ENCODE measurements around the gene WBP1L.
"Not testable (repeated sequence)": the region's sequence is repeated elsewhere in the genome, so short reads cannot be mapped to it uniquely, and the experiment has no call there.

WBP1L gene

DNA sequence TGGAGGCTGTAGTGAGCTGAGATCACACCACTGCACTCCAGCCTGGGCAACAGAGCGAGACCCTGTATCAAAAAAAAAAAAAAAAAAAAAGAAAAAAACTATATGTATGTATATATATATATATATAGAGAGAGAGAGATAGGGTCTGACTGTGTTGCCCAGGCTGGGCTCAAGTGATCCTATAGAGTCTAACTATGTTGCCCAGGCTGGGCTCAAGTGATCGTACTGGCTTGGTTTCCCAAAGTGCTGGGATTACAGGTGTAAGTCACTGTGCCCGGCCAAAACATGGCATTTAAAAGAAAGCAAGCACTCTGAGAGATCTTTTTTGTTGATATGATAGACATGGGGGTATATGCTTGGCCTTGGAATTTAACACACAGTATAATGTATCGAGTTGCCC, 73.4 kb downstream of the WBP1L start:
- Histone ChIP-seq H3K9me3 (ENCODE audit: control insufficient read depth, low read length) (no peaks in the 10 kb centered on the region), H3K27ac (ENCODE audit: insufficient read depth, low read depth, low read length, poor library complexity, severe bottlenecking) (no peak overlapping the region), H3K27me3 (ENCODE audit: control insufficient read depth, insufficient read depth, low read length, poor library complexity, severe bottlenecking) (no peaks in the 10 kb centered on the region), H3K4me3 (ENCODE audit: insufficient read depth, low read depth, low read length) (no peak overlapping the region), H3K36me3 (ENCODE audit: control insufficient read depth, insufficient read depth, low read length) (peaks cover 6% of the 10 kb centered on the region), H3K4me1 (ENCODE audit: control insufficient read depth, insufficient read depth, low read length) (no peaks in the 10 kb centered on the region)
- 96% methylated on average over 3 of the region's 4 CpGs for WGBS, 2 experiments

DNA sequence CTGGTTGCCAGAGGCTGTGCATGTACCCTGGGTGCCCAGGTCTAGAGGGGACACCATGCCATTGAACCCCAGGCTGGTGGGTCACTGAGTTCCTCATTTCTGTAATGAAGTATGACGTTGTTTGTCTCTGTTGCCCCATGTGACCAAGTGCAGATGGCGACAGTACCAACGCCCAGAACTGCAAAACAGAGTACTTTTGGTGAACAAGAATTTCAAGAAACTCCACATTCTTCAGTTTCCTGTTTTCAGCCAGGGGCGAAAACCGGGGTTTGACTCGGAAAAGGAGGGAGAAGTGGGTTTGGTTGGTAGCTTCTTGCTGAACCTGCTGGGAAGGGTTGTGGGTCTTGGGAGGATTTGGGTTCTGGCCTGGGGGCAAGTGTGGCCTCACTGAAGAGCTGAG, 75.3 kb downstream of the WBP1L start:
- WGBS, 2 experiments, result 94 to 95% methylated on average over 6 of the region's 6 CpGs
- H3K27me3 ChIP-seq (ENCODE audit: control insufficient read depth, insufficient read depth, low read length, poor library complexity, severe bottlenecking), result no peaks in the 10 kb centered on the region
- no peak overlapping the region for H3K4me3 ChIP-seq (ENCODE audit: insufficient read depth, low read depth, low read length)
- no peak overlapping the region for H3K27ac ChIP-seq (ENCODE audit: insufficient read depth, low read depth, low read length, poor library complexity, severe bottlenecking)
- H3K9me3 ChIP-seq (ENCODE audit: control insufficient read depth, low read length), result no peaks in the 10 kb centered on the region
- no peaks in the 10 kb centered on the region for H3K4me1 ChIP-seq (ENCODE audit: control insufficient read depth, insufficient read depth, low read length)
- H3K36me3 ChIP-seq (ENCODE audit: control insufficient read depth, insufficient read depth, low read length), result no peaks in the 10 kb centered on the region

DNA sequence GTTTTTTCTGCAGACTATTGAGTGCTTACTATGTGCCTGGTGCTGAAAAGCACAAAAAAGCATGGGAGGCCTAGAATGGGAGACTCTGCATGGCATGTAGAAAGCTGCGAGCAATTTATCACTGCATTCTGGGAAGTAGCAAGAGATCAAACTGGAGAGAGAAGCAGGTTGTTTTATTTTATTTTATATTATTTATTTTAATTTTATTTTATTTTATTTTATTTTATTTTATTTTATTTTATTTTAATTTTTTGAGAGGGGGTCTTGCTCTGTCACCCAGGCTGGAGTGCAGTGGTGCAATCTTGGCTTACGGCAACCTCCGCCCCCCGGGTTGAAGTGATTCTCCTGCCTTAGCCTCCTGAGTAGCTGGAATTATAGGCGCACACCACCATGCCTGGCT, 76.3 kb downstream of the WBP1L start:
- WGBS, 2 experiments, result 95 to 97% methylated on average over 5 of the region's 5 CpGs
- not testable (repeated sequence) for H3K4me1 ChIP-seq (ENCODE audit: control insufficient read depth, insufficient read depth, low read length); H3K36me3 ChIP-seq (ENCODE audit: control insufficient read depth, insufficient read depth, low read length); H3K4me3 ChIP-seq (ENCODE audit: insufficient read depth, low read depth, low read length); H3K27ac ChIP-seq (ENCODE audit: insufficient read depth, low read depth, low read length, poor library complexity, severe bottlenecking); H3K27me3 ChIP-seq (ENCODE audit: control insufficient read depth, insufficient read depth, low read length, poor library complexity, severe bottlenecking); H3K9me3 ChIP-seq (ENCODE audit: control insufficient read depth, low read length)

DNA sequence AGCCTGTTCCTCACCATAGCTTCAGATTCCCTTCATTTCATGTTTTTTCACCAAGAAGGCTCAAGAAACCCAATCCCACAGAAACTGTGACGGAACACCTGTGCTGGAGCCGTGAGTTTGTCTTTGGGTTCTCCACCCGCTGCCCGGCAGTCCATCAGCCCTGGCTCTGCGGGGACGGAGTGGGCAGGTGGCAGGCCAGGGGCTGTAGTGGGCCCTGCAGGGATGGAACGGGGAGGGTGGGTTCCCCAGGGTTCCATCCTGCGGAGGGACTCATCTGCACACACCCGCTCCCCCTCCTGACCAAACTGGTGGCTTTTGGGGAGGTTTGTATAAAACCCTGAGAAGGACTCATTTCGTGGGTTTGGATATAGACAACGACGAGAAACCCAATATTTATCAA, 78.5 kb downstream of the WBP1L start:
- Histone ChIP-seq H3K36me3 (ENCODE audit: control insufficient read depth, insufficient read depth, low read length) (no peaks in the 10 kb centered on the region), H3K9me3 (ENCODE audit: control insufficient read depth, low read length) (no peaks in the 10 kb centered on the region), H3K27ac (ENCODE audit: insufficient read depth, low read depth, low read length, poor library complexity, severe bottlenecking) (no peak overlapping the region), H3K27me3 (ENCODE audit: control insufficient read depth, insufficient read depth, low read length, poor library complexity, severe bottlenecking) (no peaks in the 10 kb centered on the region), H3K4me1 (ENCODE audit: control insufficient read depth, insufficient read depth, low read length) (no peaks in the 10 kb centered on the region), H3K4me3 (ENCODE audit: insufficient read depth, low read depth, low read length) (no peak overlapping the region)
- 90 to 93% methylated on average over 12 of the region's 12 CpGs for WGBS, 2 experiments

DNA sequence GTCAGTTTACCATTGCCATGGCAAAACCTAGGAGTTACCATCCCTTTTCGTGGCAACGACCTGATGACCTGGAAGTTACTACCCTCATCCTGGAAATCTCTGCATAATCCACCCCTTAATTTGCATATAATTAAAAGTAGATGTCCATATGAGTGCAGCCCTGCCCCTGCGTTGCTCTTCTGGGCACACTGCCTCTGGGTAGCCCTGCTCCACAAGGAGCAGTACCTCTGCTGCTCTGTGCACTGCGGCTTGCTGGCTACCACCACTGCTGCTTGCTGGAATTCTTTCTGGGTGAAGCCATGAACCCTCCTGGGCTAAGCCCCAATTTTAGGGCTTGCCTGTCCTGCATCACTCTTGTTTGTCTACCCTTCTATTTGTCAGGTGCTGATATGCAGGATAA, 80.9 kb downstream of the WBP1L start:
- H3K9me3 ChIP-seq (ENCODE audit: control insufficient read depth, low read length), result no peaks in the 10 kb centered on the region
- no peak overlapping the region for H3K4me3 ChIP-seq (ENCODE audit: insufficient read depth, low read depth, low read length)
- H3K27ac ChIP-seq (ENCODE audit: insufficient read depth, low read depth, low read length, poor library complexity, severe bottlenecking), result no peak overlapping the region
- H3K4me1 ChIP-seq (ENCODE audit: control insufficient read depth, insufficient read depth, low read length), result no peaks in the 10 kb centered on the region
- no peaks in the 10 kb centered on the region for H3K27me3 ChIP-seq (ENCODE audit: control insufficient read depth, insufficient read depth, low read length, poor library complexity, severe bottlenecking)
- H3K36me3 ChIP-seq (ENCODE audit: control insufficient read depth, insufficient read depth, low read length), result no peaks in the 10 kb centered on the region
- 93 to 97% methylated on average over 4 of the region's 4 CpGs for WGBS, 2 experiments

DNA sequence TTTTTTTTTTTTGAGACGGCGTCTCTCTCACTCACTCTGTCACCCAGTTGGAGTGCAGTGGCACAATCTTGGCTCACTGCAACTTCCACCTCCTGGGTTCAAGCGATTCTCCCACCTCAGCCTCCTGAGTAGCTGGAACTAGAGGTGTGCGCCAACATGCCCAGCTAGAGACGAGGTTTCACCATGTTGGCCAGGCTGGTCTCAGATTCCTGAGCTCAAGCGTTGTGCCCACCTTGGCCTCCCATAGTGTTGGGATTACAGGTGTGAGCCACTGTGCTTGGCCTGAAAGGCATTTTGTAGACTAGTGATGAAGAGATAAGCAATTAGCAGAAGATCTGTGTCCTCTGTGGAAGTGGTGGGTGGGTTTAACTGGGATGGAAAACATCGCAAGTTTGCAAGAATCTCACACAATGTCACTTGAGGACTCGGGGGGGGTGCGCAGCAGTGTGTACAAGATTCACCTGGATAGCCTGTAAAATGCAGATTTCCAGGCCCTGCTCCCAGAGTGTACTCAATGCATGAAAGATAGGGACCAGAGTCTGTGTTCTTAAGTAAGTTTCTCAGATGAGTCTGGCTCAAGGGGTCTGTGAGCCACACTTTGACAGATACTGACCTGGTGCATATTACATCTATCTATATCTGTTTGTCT, 82.5 kb downstream of the WBP1L start:
- no peaks in the 10 kb centered on the region for H3K27me3 ChIP-seq (ENCODE audit: control insufficient read depth, insufficient read depth, low read length, poor library complexity, severe bottlenecking)
- H3K27ac ChIP-seq (ENCODE audit: insufficient read depth, low read depth, low read length, poor library complexity, severe bottlenecking), result no peak overlapping the region
- no peaks in the 10 kb centered on the region for H3K4me1 ChIP-seq (ENCODE audit: control insufficient read depth, insufficient read depth, low read length)
- 93 to 96% methylated on average over 9 of the region's 9 CpGs for WGBS, 2 experiments
- no peaks in the 10 kb centered on the region for H3K9me3 ChIP-seq (ENCODE audit: control insufficient read depth, low read length)
- H3K4me3 ChIP-seq (ENCODE audit: insufficient read depth, low read depth, low read length), result no peak overlapping the region
- no peaks in the 10 kb centered on the region for H3K36me3 ChIP-seq (ENCODE audit: control insufficient read depth, insufficient read depth, low read length)

DNA sequence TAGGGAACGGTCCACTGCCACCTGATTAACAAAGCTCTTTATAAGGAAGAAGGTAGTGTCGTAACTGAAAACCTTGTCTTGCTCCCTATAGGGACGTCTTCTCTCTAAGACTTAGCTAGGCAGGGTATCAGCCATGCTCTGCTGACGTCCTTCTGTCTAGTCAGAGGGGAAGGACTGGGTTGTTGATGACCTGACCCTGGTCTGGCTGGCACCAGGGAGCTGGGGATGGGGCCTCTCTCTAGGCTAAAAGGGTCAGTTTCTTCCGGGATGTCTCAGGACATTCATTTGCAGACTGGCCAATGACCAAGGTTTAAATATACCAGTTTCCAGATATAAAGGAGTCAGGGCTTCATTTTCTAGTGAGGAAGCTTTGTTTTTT, 83.8 kb downstream of the WBP1L start:
- Histone ChIP-seq H3K9me3 (ENCODE audit: control insufficient read depth, low read length) (no peaks in the 10 kb centered on the region), H3K27me3 (ENCODE audit: control insufficient read depth, insufficient read depth, low read length, poor library complexity, severe bottlenecking) (no peaks in the 10 kb centered on the region), H3K36me3 (ENCODE audit: control insufficient read depth, insufficient read depth, low read length) (no peaks in the 10 kb centered on the region), H3K4me3 (ENCODE audit: insufficient read depth, low read depth, low read length) (no peak overlapping the region), H3K27ac (ENCODE audit: insufficient read depth, low read depth, low read length, poor library complexity, severe bottlenecking) (no peak overlapping the region), H3K4me1 (ENCODE audit: control insufficient read depth, insufficient read depth, low read length) (no peaks in the 10 kb centered on the region)
- WGBS, 2 experiments, result 80 to 84% methylated on average over 5 of the region's 5 CpGs

DNA sequence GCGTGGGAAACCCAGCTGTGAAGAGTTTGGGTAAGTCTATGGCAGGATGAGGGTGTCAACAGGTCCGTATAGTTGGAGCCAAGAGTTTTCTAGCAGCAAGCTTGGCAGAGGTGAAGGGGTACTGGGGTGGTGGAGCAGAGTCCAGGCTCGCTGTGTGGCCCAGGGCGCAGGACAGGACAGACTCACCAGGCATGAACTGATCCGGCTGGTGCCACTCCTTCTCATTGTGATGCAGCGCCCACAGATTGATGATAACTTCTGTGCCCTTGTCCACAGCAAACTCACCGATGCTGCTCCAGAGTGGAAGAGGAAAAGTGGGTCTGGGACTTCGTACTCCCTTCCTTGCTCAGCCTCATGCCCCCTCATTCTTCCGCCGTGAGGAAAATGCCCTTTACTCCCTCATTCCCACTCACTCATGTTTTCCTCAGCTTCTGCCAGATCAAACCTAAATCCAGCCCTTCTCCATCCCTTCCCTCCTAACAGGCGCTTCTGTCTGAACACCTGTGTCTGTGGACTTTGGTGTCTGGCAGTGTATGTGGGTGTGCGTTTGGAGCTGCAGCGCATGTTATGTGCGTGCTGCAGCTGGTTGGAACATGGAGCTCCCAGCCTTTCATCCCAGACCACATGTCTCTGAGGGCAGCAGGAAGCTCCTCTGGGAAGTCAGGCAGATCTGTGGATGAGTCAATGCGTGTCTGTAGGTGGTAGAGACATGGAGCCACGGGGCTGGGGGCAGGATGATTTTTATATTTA, 87.7 kb downstream of the WBP1L start:
- 92% methylated on average over 13 to 16 of the region's 16 CpGs for WGBS, 2 experiments
- no peaks in the 10 kb centered on the region for H3K9me3 ChIP-seq (ENCODE audit: control insufficient read depth, low read length)
- no peak overlapping the region for H3K4me3 ChIP-seq (ENCODE audit: insufficient read depth, low read depth, low read length)
- H3K36me3 ChIP-seq (ENCODE audit: control insufficient read depth, insufficient read depth, low read length), result no peaks in the 10 kb centered on the region
- H3K27me3 ChIP-seq (ENCODE audit: control insufficient read depth, insufficient read depth, low read length, poor library complexity, severe bottlenecking), result no peaks in the 10 kb centered on the region
- no peak overlapping the region for H3K27ac ChIP-seq (ENCODE audit: insufficient read depth, low read depth, low read length, poor library complexity, severe bottlenecking)
- no peaks in the 10 kb centered on the region for H3K4me1 ChIP-seq (ENCODE audit: control insufficient read depth, insufficient read depth, low read length)

DNA sequence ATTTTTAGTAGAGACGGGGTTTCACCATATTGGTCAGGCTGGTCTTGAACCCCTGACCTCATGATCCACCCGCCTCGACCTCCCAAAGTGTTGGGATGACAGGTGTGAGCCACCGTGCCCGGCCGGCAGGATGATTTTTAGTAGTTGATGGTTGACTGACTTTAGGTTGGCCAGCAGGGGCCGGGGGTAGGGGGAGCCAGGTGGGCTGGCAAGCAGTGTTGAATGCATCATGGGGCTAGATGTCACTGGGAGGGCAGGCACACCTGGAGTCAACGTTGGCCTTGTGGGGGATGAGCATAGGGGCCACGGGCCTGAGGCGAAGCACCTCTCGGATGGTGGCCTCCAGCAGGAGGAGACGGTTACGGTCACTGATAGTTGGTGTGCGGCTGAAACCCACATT, 88.5 kb downstream of the WBP1L start:
- 94% methylated on average over 14 of the region's 14 CpGs for WGBS, 2 experiments
- Histone ChIP-seq H3K27me3 (ENCODE audit: control insufficient read depth, insufficient read depth, low read length, poor library complexity, severe bottlenecking) (no peaks in the 10 kb centered on the region), H3K4me3 (ENCODE audit: insufficient read depth, low read depth, low read length) (no peak overlapping the region), H3K9me3 (ENCODE audit: control insufficient read depth, low read length) (no peaks in the 10 kb centered on the region), H3K4me1 (ENCODE audit: control insufficient read depth, insufficient read depth, low read length) (no peaks in the 10 kb centered on the region), H3K36me3 (ENCODE audit: control insufficient read depth, insufficient read depth, low read length) (no peaks in the 10 kb centered on the region), H3K27ac (ENCODE audit: insufficient read depth, low read depth, low read length, poor library complexity, severe bottlenecking) (no peak overlapping the region)

DNA sequence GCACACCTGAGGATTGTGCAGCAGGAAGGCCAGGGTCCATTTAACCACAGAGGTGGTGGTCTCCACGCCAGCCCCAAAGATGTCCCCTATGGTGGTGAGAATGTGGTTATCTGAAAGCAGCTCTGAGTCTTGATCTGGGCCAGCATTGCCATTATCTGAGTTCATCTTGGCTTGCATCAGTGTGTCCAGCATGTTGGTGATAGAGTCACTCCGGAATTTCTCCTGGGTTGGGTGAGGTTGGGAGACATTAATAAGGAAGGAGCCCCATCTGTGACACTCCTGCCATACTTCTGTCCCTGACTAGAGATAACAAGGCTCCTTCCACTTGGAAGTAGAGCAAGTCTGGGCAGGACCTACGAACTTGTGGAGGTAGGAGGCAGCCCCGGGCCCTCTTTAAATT, 89.2 kb downstream of the WBP1L start:
- Histone ChIP-seq H3K4me3 (ENCODE audit: insufficient read depth, low read depth, low read length) (no peak overlapping the region), H3K36me3 (ENCODE audit: control insufficient read depth, insufficient read depth, low read length) (no peaks in the 10 kb centered on the region), H3K9me3 (ENCODE audit: control insufficient read depth, low read length) (no peaks in the 10 kb centered on the region), H3K4me1 (ENCODE audit: control insufficient read depth, insufficient read depth, low read length) (no peaks in the 10 kb centered on the region), H3K27ac (ENCODE audit: insufficient read depth, low read depth, low read length, poor library complexity, severe bottlenecking) (no peak overlapping the region), H3K27me3 (ENCODE audit: control insufficient read depth, insufficient read depth, low read length, poor library complexity, severe bottlenecking) (no peaks in the 10 kb centered on the region)
- WGBS, 2 experiments, result 92 to 94% methylated on average over 4 of the region's 4 CpGs
